GM12878 (cell line): ENCODE results near the gene VMP1. TPM values are rescaled to one million over a fixed set of nuclear protein-coding genes. Genes with fewer than 3 reads are reported as not detected.
A peak's percentile ranks its signal among the peaks of the same experiment; 100 is the strongest.

Source experiments
- ATAC-seq: fragments of 200-7000 bp; cut with Tn5 transposase; 3 replicates; pipeline ENCODE4 v1.9.1; 2020; ENCODE audit warnings: mild to moderate bottlenecking, moderate library complexity
- BruUV-seq: library from RNA; stranded (reverse); fragments of 400-500 nt; replicated peaks from 2 replicates; lab custom pipeline; 2021; lab: Mats Ljungman, UMichigan
- CTCF ChIA-PET: fragments of 300-600 bp; sonication (Branson Sonifier 250); formaldehyde crosslinking; extraction: SDS; loops from one replicate; lab custom pipeline; 2021; ENCODE audit warnings: inconsistent platforms; lab: Yijun Ruan, JAX
- POLR2A ChIA-PET: fragments of 350-600 bp; formaldehyde crosslinking; extraction: SDS; loops from one replicate; lab custom pipeline; 2021; ENCODE audit warnings: inconsistent platforms; lab: Charles Lee
- RAD21 ChIA-PET: fragments of 300-600 bp; sonication (Branson Sonifier 250); formaldehyde crosslinking; loops from one replicate; lab custom pipeline; 2023; ENCODE audit warnings: antibody characterized with exemption; ENCODE audit not compliant: unreplicated experiment; lab: Charles Lee
- SMC1A ChIA-PET: fragments of 300-600 bp; sonication (Branson Sonifier 250); formaldehyde crosslinking; loops from one replicate; lab custom pipeline; 2023; ENCODE audit not compliant: unreplicated experiment, uncharacterized antibody; lab: Charles Lee
- DNase-seq: peaks from one replicate; pipeline ENCODE4 v3.0.0-alpha.2; 2011; ENCODE audit warnings: low read depth, low spot score
- FAIRE-seq: peaks from 3 replicates; lab custom pipeline; 2011; peaks lifted over from hg19 to GRCh38; lab: Jason Lieb, UNC
- H2AFZ ChIP-seq: 2 replicates; pipeline ENCODE4 v1.6.0; 2011; ENCODE audit warnings: low read depth, low read length, control low read depth; ENCODE audit not compliant: control insufficient read depth
- H3K27ac ChIP-seq: 2 replicates; pipeline ENCODE4 v1.5.1; 2011; ENCODE audit warnings: control low read depth; ENCODE audit not compliant: control insufficient read depth, insufficient read depth
- H3K27me3 ChIP-seq, 2 experiments: replicated peaks in 1 of 2; 2 replicates each; pipeline versions ENCODE4 v1.6.0 to v1.6.1; 2011; ENCODE audit warnings: low read length in 1 of 2; ENCODE audit not compliant: control insufficient read depth in 2 of 2, insufficient read depth in 2 of 2
- H3K36me3 ChIP-seq, 2 experiments: 2 replicates each; pipeline ENCODE4 v1.5.1; 2011; ENCODE audit warnings: low read length in 1 of 2; ENCODE audit not compliant: control insufficient read depth in 2 of 2, insufficient read depth in 2 of 2
- H3K4me1 ChIP-seq: 2 replicates; pipeline ENCODE4 v1.6.1; 2011; ENCODE audit warnings: mild to moderate bottlenecking, low read length, moderate library complexity, mixed read lengths; ENCODE audit not compliant: control insufficient read depth, insufficient read depth
- H3K4me2 ChIP-seq: 2 replicates; pipeline ENCODE4 v1.6.0; 2011; ENCODE audit warnings: control low read depth; ENCODE audit not compliant: control insufficient read depth, insufficient read depth
- H3K4me3 ChIP-seq: fragments of 200-600 bp; sonication (generic); 2 replicates; pipeline ENCODE4 v1.5.1; 2016
- H3K79me2 ChIP-seq: 2 replicates; pipeline ENCODE4 v1.6.0; 2011; ENCODE audit warnings: low read length; ENCODE audit not compliant: control insufficient read depth, insufficient read depth
- H3K9ac ChIP-seq: 2 replicates; pipeline ENCODE4 v1.8.0; 2011; ENCODE audit warnings: low read length, control low read depth, mixed read lengths; ENCODE audit not compliant: control insufficient read depth, insufficient read depth
- H3K9me3 ChIP-seq: replicated peaks from 3 replicates; pipeline ENCODE4 v1.5.1; 2011; ENCODE audit warnings: mild to moderate bottlenecking, low read length; ENCODE audit not compliant: control insufficient read depth, insufficient read depth
- H4K20me1 ChIP-seq: 2 replicates; pipeline ENCODE4 v1.6.0; 2011; ENCODE audit not compliant: control insufficient read depth, insufficient read depth
- BMI1 ChIP-seq: fragments of 450-650 bp; IDR thresholded peaks from 2 replicates; pipeline ENCODE4 v1.6.1; 2016; ENCODE audit warnings: mild to moderate bottlenecking, moderate library complexity, borderline replicate concordance
- EP300 ChIP-seq, 2 experiments: fragments of 150-350 bp in 1 of 2; IDR thresholded peaks; 2 replicates each; pipeline ENCODE4 v1.6.1; 2011 to 2012; ENCODE audit warnings: low read depth in 2 of 2, low read length in 2 of 2, borderline replicate concordance in 1 of 2, improper control_type of control experiment in 1 of 2, inconsistent platforms in 1 of 2; ENCODE audit not compliant: control insufficient read depth in 1 of 2
- FOXM1 ChIP-seq: IDR thresholded peaks from 2 replicates; pipeline ENCODE4 v1.6.1; 2012; ENCODE audit warnings: low read depth, mild to moderate bottlenecking, inconsistent platforms, low read length, moderate library complexity
- IRF4 ChIP-seq: IDR thresholded peaks from 2 replicates; pipeline ENCODE4 v1.6.1; 2011; ENCODE audit warnings: low read depth, low read length
- RBBP5 ChIP-seq: fragments of 200-600 bp; sonication (generic); conservative IDR thresholded peaks from 2 replicates; pipeline ENCODE4 v1.6.1; 2016
- SREBF2 ChIP-seq: IDR thresholded peaks from 2 replicates; pipeline ENCODE4 v1.6.1; 2012; ENCODE audit warnings: mild to moderate bottlenecking, low read length
- STAT1 ChIP-seq: fragments of 450-650 bp; conservative IDR thresholded peaks from 2 replicates; pipeline ENCODE4 v1.6.1; 2014; ENCODE audit warnings: antibody characterized with exemption, mild to moderate bottlenecking
- TBL1XR1 ChIP-seq: IDR thresholded peaks from 2 replicates; pipeline ENCODE4 v1.6.1; 2012; ENCODE audit warnings: low read depth, low read length, improper control_type of control experiment
- ZNF24 ChIP-seq: fragments of 450-650 bp; IDR thresholded peaks from 2 replicates; pipeline ENCODE4 v1.6.1; 2017; ENCODE audit warnings: antibody characterized with exemption, mild to moderate bottlenecking
- WGBS: methylation state at CpG from one replicate; pipeline ENCODE4 v1.1.6; 2016; ENCODE audit warnings: low lambda C conversion rate; ENCODE audit not compliant: insufficient replicate concordance, insufficient coverage; ENCODE audit errors: missing lambda C conversion rate; 5-methylcytosine and 5-hydroxymethylcytosine counted together
- in situ Hi-C: fragments of 300-500 bp; cut with MboI; formaldehyde crosslinking; loops from 9 replicates; pipeline ENCODE4 v1.14.3; 2018; ENCODE audit warnings: mixed read lengths
- intact Hi-C: fragments of 100-400 bp; cut with micrococcal nuclease; formaldehyde crosslinking; loops from one replicate; pipeline ENCODE4 v1.14.2; 2022; ENCODE audit not compliant: unreplicated experiment
- polyA plus RNA-seq, 11 experiments: library from polyadenylated mRNA; depleted of rRNA in 4 of 11; unstranded in 6 of 11; stranded (reverse) in 5 of 11; fragments of >200 nt; fragmentation: Nextera tagmentation in 4 of 11; fragmentation: Illumina TruSeq in 1 of 11; extraction: Ambion mirVana in 4 of 11; extraction: Trizol in 1 of 11; gene quantifications; 1 replicate in 1 of 11; 2 replicates in 10 of 11; pipeline versions ENCODE4 v1.2.1 to v1.2.3, GENCODE V29; 2011 to 2016; ENCODE audit warnings: inconsistent platforms in 2 of 11, missing spikeins in 2 of 11, low read depth in 1 of 11
- total RNA-seq, 4 experiments: library from RNA; depleted of rRNA in 3 of 4; stranded (reverse); fragments of >200 nt in 3 of 4; fragmentation: Illumina TruSeq in 1 of 4; extraction: Trizol in 1 of 4; gene quantifications; 2 replicates each; pipeline versions ENCODE4 v1.2.1 to v1.2.3, GENCODE V29; 2013 to 2021
- TF ChIP-seq, protein P1 (sequence below): fragments of 450-650 bp; IDR thresholded peaks from 2 replicates; pipeline ENCODE4 v1.6.1; 2016; ENCODE audit warnings: mild to moderate bottlenecking
- TF ChIP-seq, protein P2 (sequence below): fragments of 450-650 bp; formaldehyde crosslinking; IDR thresholded peaks from 2 replicates; pipeline ENCODE4 v1.4.0; 2022; ENCODE audit warnings: mild to moderate bottlenecking, moderate library complexity
- TF ChIP-seq, protein P3 (sequence below): IDR thresholded peaks from 2 replicates; pipeline ENCODE4 v1.6.1; 2012; ENCODE audit warnings: improper control_type of control experiment, low read depth, low read length; ENCODE audit not compliant: insufficient replicate concordance

The VMP1 gene
- total and polyA plus RNA-seq, 10 of the 15 experiments (the other 5 are each of a cell fraction or from before 2014, with no cell fraction given), result 88.4 to 199 (median 132) TPM

DNA sequence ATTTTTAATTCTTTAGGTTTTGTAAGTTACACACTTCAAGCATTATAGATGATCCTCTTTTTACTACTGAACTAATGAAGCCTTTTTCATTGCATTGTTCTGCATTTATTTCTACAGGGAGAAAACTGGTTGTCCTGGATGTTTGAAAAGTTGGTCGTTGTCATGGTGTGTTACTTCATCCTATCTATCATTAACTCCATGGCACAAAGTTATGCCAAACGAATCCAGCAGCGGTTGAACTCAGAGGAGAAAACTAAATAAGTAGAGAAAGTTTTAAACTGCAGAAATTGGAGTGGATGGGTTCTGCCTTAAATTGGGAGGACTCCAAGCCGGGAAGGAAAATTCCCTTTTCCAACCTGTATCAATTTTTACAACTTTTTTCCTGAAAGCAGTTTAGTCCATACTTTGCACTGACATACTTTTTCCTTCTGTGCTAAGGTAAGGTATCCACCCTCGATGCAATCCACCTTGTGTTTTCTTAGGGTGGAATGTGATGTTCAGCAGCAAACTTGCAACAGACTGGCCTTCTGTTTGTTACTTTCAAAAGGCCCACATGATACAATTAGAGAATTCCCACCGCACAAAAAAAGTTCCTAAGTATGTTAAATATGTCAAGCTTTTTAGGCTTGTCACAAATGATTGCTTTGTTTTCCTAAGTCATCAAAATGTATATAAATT, 132.3 kb downstream of the VMP1 start:
- SMC1A ChIA-PET, result interaction anchor here (0.6 to 12.6 kb wide), 8 partner anchors 9 to 86 kb away, joined by 3 to 143 read pairs (median 6); no protein-coding TSS in a partner anchor
- DNase-seq (no peak), FAIRE-seq (no peak), ATAC-seq (no peak)
- peaks cover 58% of the 10 kb centered on the region for H3K79me2 ChIP-seq
- CTCF ChIA-PET, result interaction anchor here (1.1 to 3.7 kb wide), 9 partner anchors 9 to 87 kb away, joined by 3 to 41 read pairs (median 6); no protein-coding TSS in a partner anchor
- POLR2A ChIA-PET, result interaction anchor here (1.4 to 13.3 kb wide), 4 partner anchors 9 to 86 kb away, joined by 3 to 332 read pairs (median 42); no protein-coding TSS in a partner anchor
- peak overlapping the region; percentile 100 for H3K9ac ChIP-seq
- H3K4me3 ChIP-seq, result peak overlapping the region; percentile 91
- H4K20me1 ChIP-seq, result no peaks in the 10 kb centered on the region
- WGBS, result 0% methylated on average over 6 of the region's 6 CpGs
- no TSS peak for BruUV-seq
- H3K9me3 ChIP-seq, result no peaks in the 10 kb centered on the region; the same call in 2 of the 3 replicates
- RAD21 ChIA-PET, result interaction anchor here (0.8 to 7.9 kb wide), 12 partner anchors 8 to 86 kb away, joined by 4 to 130 read pairs (median 20); no protein-coding TSS in a partner anchor
- in situ Hi-C loops (loop anchor here (10.0 kb wide), 1 partner anchor 1505 kb away; no protein-coding TSS in a partner anchor), intact Hi-C loops (no loop called here)
- peaks cover 2 to 7% of the 10 kb centered on the region in 2 experiments; a peak in 3 of 4 replicates for H3K36me3 ChIP-seq
- no peak overlapping the region for H2AFZ ChIP-seq
- H3K27me3 ChIP-seq, result no peaks in the 10 kb centered on the region
- peak overlapping the region; percentile 97 for H3K27ac ChIP-seq
- H3K4me2 ChIP-seq, result peak overlapping the region; percentile 76
- H3K4me1 ChIP-seq, result peaks cover 34% of the 10 kb centered on the region
- TF ChIP-seq ZNF24, result no peak
- no peak for TF ChIP-seq IRF4
- no peak for TF ChIP-seq BMI1
- no peak for TF ChIP-seq RBBP5
- TF ChIP-seq SREBF2, result no peak
- TF ChIP-seq, protein P1, sequence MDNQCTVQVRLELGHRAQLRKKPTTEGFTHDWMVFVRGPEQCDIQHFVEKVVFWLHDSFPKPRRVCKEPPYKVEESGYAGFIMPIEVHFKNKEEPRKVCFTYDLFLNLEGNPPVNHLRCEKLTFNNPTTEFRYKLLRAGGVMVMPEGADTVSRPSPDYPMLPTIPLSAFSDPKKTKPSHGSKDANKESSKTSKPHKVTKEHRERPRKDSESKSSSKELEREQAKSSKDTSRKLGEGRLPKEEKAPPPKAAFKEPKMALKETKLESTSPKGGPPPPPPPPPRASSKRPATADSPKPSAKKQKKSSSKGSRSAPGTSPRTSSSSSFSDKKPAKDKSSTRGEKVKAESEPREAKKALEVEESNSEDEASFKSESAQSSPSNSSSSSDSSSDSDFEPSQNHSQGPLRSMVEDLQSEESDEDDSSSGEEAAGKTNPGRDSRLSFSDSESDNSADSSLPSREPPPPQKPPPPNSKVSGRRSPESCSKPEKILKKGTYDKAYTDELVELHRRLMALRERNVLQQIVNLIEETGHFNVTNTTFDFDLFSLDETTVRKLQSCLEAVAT, result peak; percentile 59
- TF ChIP-seq, protein P2, sequence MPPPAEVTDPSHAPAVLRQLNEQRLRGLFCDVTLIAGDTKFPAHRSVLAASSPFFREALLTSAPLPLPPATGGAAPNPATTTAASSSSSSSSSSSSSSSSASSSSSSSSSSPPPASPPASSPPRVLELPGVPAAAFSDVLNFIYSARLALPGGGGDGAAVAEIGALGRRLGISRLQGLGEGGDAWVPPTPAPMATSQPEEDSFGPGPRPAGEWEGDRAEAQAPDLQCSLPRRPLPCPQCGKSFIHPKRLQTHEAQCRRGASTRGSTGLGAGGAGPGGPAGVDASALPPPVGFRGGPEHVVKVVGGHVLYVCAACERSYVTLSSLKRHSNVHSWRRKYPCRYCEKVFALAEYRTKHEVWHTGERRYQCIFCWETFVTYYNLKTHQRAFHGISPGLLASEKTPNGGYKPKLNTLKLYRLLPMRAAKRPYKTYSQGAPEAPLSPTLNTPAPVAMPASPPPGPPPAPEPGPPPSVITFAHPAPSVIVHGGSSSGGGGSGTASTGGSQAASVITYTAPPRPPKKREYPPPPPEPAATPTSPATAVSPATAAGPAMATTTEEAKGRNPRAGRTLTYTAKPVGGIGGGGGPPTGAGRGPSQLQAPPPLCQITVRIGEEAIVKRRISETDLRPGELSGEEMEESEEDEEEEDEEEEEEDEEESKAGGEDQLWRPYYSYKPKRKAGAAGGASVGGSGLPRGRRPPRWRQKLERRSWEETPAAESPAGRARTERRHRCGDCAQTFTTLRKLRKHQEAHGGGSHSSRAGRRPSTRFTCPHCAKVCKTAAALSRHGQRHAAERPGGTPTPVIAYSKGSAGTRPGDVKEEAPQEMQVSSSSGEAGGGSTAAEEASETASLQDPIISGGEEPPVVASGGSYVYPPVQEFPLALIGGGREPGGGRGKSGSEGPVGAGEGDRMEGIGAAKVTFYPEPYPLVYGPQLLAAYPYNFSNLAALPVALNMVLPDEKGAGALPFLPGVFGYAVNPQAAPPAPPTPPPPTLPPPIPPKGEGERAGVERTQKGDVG (CRISPR knock-in tag), result no peak
- TF ChIP-seq TBL1XR1, result 0 out of 2 replicates have a peak, but pooled peaks have one; percentile 11
- TF ChIP-seq, protein P3, sequence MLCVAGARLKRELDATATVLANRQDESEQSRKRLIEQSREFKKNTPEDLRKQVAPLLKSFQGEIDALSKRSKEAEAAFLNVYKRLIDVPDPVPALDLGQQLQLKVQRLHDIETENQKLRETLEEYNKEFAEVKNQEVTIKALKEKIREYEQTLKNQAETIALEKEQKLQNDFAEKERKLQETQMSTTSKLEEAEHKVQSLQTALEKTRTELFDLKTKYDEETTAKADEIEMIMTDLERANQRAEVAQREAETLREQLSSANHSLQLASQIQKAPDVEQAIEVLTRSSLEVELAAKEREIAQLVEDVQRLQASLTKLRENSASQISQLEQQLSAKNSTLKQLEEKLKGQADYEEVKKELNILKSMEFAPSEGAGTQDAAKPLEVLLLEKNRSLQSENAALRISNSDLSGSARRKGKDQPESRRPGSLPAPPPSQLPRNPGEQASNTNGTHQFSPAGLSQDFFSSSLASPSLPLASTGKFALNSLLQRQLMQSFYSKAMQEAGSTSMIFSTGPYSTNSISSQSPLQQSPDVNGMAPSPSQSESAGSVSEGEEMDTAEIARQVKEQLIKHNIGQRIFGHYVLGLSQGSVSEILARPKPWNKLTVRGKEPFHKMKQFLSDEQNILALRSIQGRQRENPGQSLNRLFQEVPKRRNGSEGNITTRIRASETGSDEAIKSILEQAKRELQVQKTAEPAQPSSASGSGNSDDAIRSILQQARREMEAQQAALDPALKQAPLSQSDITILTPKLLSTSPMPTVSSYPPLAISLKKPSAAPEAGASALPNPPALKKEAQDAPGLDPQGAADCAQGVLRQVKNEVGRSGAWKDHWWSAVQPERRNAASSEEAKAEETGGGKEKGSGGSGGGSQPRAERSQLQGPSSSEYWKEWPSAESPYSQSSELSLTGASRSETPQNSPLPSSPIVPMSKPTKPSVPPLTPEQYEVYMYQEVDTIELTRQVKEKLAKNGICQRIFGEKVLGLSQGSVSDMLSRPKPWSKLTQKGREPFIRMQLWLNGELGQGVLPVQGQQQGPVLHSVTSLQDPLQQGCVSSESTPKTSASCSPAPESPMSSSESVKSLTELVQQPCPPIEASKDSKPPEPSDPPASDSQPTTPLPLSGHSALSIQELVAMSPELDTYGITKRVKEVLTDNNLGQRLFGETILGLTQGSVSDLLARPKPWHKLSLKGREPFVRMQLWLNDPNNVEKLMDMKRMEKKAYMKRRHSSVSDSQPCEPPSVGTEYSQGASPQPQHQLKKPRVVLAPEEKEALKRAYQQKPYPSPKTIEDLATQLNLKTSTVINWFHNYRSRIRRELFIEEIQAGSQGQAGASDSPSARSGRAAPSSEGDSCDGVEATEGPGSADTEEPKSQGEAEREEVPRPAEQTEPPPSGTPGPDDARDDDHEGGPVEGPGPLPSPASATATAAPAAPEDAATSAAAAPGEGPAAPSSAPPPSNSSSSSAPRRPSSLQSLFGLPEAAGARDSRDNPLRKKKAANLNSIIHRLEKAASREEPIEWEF, result no peak
- TF ChIP-seq FOXM1, result peak; percentile 68
- TF ChIP-seq EP300 (IDR thresholded peaks at IDR 0.05; ENCODE audit: borderline replicate concordance in 1 of 2, control insufficient read depth in 1 of 2, low read depth in 2 of 2, low read length in 2 of 2), result no peak
- no peak for TF ChIP-seq STAT1
